HCT116 (cell line): ENCODE measurements around the gene SLC4A2.

Experiments used
- CTCF ChIP-seq, 3 experiments: fragments of 200-600 bp in 1 of 3; sonication (generic) in 1 of 3; IDR thresholded peaks in 2 of 3; conservative IDR thresholded peaks in 1 of 3; 2 replicates each; pipeline ENCODE4 v1.5.1; 2012 to 2017; ENCODE audit warnings: low read depth in 2 of 3, low read length in 2 of 3, antibody characterized with exemption in 1 of 3, borderline replicate concordance in 1 of 3, control low read depth in 1 of 3, mild to moderate bottlenecking in 1 of 3, mixed read lengths in 1 of 3, mixed run types in 1 of 3, moderate library complexity in 1 of 3; ENCODE audit not compliant: insufficient read depth in 1 of 3
- EZH2 ChIP-seq: fragments of 200-600 bp; sonication (generic); IDR thresholded peaks from 2 replicates; pipeline ENCODE4 v1.6.1; 2017; ENCODE audit warnings: antibody characterized with exemption, mixed run types
- FOSL1 ChIP-seq: IDR thresholded peaks from 2 replicates; pipeline ENCODE4 v1.6.1; 2012; ENCODE audit warnings: low read depth
- JUND ChIP-seq: IDR thresholded peaks from 2 replicates; pipeline ENCODE4 v1.6.1; 2012
- MAX ChIP-seq: IDR thresholded peaks from 2 replicates; pipeline ENCODE4 v1.6.1; 2012
- POLR2A ChIP-seq: IDR thresholded peaks from 2 replicates; pipeline ENCODE4 v1.7.0; 2011; ENCODE audit warnings: borderline replicate concordance; ENCODE audit not compliant: insufficient read depth, insufficient read length; ENCODE audit errors: extremely low read depth
- POLR2AphosphoS5 ChIP-seq: IDR thresholded peaks from 2 replicates; pipeline ENCODE4 v1.6.1; 2011; ENCODE audit warnings: mild to moderate bottlenecking, low read depth, low read length, moderate library complexity
- SIN3A ChIP-seq: IDR thresholded peaks from 2 replicates; pipeline ENCODE4 v1.6.1; 2012; ENCODE audit warnings: low read depth

GRCh38 chr7:151085329-151085690 is 25.9 kb downstream of the SLC4A2 start:
- TF ChIP-seq POLR2A (no peak), EZH2 (no peak), MAX (no peak), CTCF (IDR thresholded peaks at IDR 0.05 in 2 of 3, conservative IDR thresholded peaks at IDR 0.05 in 1 of 3; ENCODE audit: borderline replicate concordance in 1 of 3, insufficient read depth in 1 of 3, low read depth in 2 of 3, low read length in 2 of 3) (no peak), POLR2AphosphoS5 (no peak), JUND (no peak), FOSL1 (no peak), SIN3A (no peak)
